HepG2 (cell line): Measurements from ENCODE around the gene NTN4. TPM values are rescaled to one million over a fixed set of nuclear protein-coding genes. Genes with fewer than 3 reads are reported as not detected.

Experiments
- ARHGAP35 ChIP-seq: sonication (generic); formaldehyde crosslinking; IDR thresholded peaks from 2 replicates; pipeline ENCODE4 v1.9.0; 2022; ENCODE audit warnings: mild to moderate bottlenecking, inconsistent platforms, moderate library complexity, missing genetic modification reagents, borderline replicate concordance
- BORCS8-MEF2B ChIP-seq: sonication (generic); formaldehyde crosslinking; IDR thresholded peaks from 2 replicates; pipeline ENCODE4 v1.8.0; 2022; ENCODE audit warnings: mild to moderate bottlenecking, missing genetic modification reagents
- CREM ChIP-seq, 2 experiments: sonication (generic) in 1 of 2; formaldehyde crosslinking in 1 of 2; IDR thresholded peaks; 2 replicates each; pipeline versions ENCODE4 v1.4.0 to v1.6.1; 2016 to 2020; ENCODE audit warnings: antibody characterized with exemption in 1 of 2, mild to moderate bottlenecking in 1 of 2, missing genetic modification reagents in 1 of 2
- ESRRA ChIP-seq: sonication (generic); formaldehyde crosslinking; IDR thresholded peaks from 2 replicates; pipeline ENCODE4 v1.5.1; 2020; ENCODE audit warnings: mild to moderate bottlenecking, low read depth, missing genetic modification reagents
- HMG20B ChIP-seq: conservative IDR thresholded peaks from 2 replicates; pipeline ENCODE4 v1.6.1; 2016; ENCODE audit warnings: missing genetic modification reagents, missing compliant biosample characterization
- JUN ChIP-seq: sonication (generic); formaldehyde crosslinking; IDR thresholded peaks from 2 replicates; pipeline ENCODE4 v1.4.0; 2020; ENCODE audit warnings: mild to moderate bottlenecking, missing genetic modification reagents
- KMT2B ChIP-seq: IDR thresholded peaks from 2 replicates; pipeline ENCODE4 v1.6.1; 2016; ENCODE audit warnings: missing genetic modification reagents, missing compliant biosample characterization
- RFX1 ChIP-seq: fragments of 450-650 bp; IDR thresholded peaks from 2 replicates; pipeline ENCODE4 v1.6.1; 2017
- RFX5 ChIP-seq: IDR thresholded peaks from 2 replicates; pipeline ENCODE4 v1.6.1; 2011; ENCODE audit warnings: low read depth, low read length, improper control_type of control experiment
- SRSF4 ChIP-seq: fragments of 200-400 bp; formaldehyde crosslinking; IDR thresholded peaks from one replicate; pipeline ENCODE4 v1.6.1; 2018; ENCODE audit warnings: mild to moderate bottlenecking, low read depth, low read length, moderate library complexity; ENCODE audit not compliant: poor library complexity, severe bottlenecking
- ZFP62 ChIP-seq: sonication (generic); formaldehyde crosslinking; IDR thresholded peaks from 2 replicates; pipeline ENCODE4 v1.4.0; 2020; ENCODE audit warnings: missing genetic modification reagents
- ZFP82 ChIP-seq: sonication (generic); formaldehyde crosslinking; IDR thresholded peaks from 2 replicates; pipeline ENCODE4 v1.5.1; 2020; ENCODE audit warnings: mild to moderate bottlenecking, missing genetic modification reagents, borderline replicate concordance
- ZNF256 ChIP-seq: sonication (generic); formaldehyde crosslinking; conservative IDR thresholded peaks from 2 replicates; pipeline ENCODE4 v1.4.0; 2020; ENCODE audit warnings: missing genetic modification reagents
- ZNF34 ChIP-seq: sonication (generic); formaldehyde crosslinking; IDR thresholded peaks from 2 replicates; pipeline ENCODE4 v1.4.0; 2020; ENCODE audit warnings: mild to moderate bottlenecking, missing genetic modification reagents, borderline replicate concordance
- ZNF616 ChIP-seq: sonication (generic); formaldehyde crosslinking; IDR thresholded peaks from 2 replicates; pipeline ENCODE4 v1.5.0; 2020; ENCODE audit warnings: low read depth, mild to moderate bottlenecking, missing genetic modification reagents
- ZNF7 ChIP-seq: IDR thresholded peaks from 2 replicates; pipeline ENCODE4 v1.6.1; 2016; ENCODE audit warnings: missing biosample characterization, missing genetic modification reagents
- ZNF724P ChIP-seq: sonication (generic); formaldehyde crosslinking; IDR thresholded peaks from 2 replicates; pipeline ENCODE4 v1.8.0; 2022; ENCODE audit warnings: missing genetic modification reagents, borderline replicate concordance
- ZNF83 ChIP-seq: sonication (generic); formaldehyde crosslinking; IDR thresholded peaks from 2 replicates; pipeline ENCODE4 v1.4.0; 2020; ENCODE audit warnings: missing genetic modification reagents, mild to moderate bottlenecking, borderline replicate concordance
- ZNF841 ChIP-seq: sonication (generic); formaldehyde crosslinking; IDR thresholded peaks from 2 replicates; pipeline ENCODE4 v1.8.1; 2023; ENCODE audit warnings: missing genetic modification reagents, borderline replicate concordance
- polyA plus RNA-seq, 8 experiments: library from polyadenylated mRNA; depleted of rRNA in 3 of 8; stranded (reverse) in 7 of 8; unstranded in 1 of 8; fragments of >200 nt; fragmentation: Illumina TruSeq in 4 of 8; extraction: Trizol in 4 of 8; gene quantifications; 2 replicates each; pipeline versions ENCODE4 v1.2.1 to v1.2.3, GENCODE V29; 2011 to 2016; ENCODE audit warnings: low read depth in 4 of 8, missing spikeins in 1 of 8, mixed read lengths in 1 of 8; ENCODE audit not compliant: insufficient read depth in 1 of 8
- total RNA-seq, 5 experiments: library from RNA; depleted of rRNA; stranded (reverse); fragments of >200 nt; fragmentation: Illumina TruSeq; extraction: Trizol; gene quantifications; 2 replicates each; pipeline ENCODE4 v1.2.3, GENCODE V29; 2016; ENCODE audit warnings: low read depth in 1 of 5
- TF ChIP-seq, protein P1 (sequence below): IDR thresholded peaks from 2 replicates; pipeline ENCODE4 v1.6.1; 2016; ENCODE audit warnings: low read depth, missing genetic modification reagents, missing compliant biosample characterization
- TF ChIP-seq, protein P2 (sequence below): sonication (generic); formaldehyde crosslinking; IDR thresholded peaks from 2 replicates; pipeline ENCODE4 v1.4.0; 2020; ENCODE audit warnings: missing genetic modification reagents, low read depth, mild to moderate bottlenecking, borderline replicate concordance
- TF ChIP-seq, protein P3 (sequence below): sonication (generic); formaldehyde crosslinking; IDR thresholded peaks from 2 replicates; pipeline ENCODE4 v1.8.0; 2022; ENCODE audit warnings: mild to moderate bottlenecking, missing genetic modification reagents
- TF ChIP-seq, protein P4 (sequence below), 2 experiments: fragments of 450-650 bp in 1 of 2; sonication (generic) in 1 of 2; formaldehyde crosslinking; IDR thresholded peaks; 2 replicates each; pipeline versions ENCODE4 v1.5.0 to v1.8.0; 2020 to 2022; ENCODE audit warnings: mild to moderate bottlenecking in 1 of 2, missing genetic modification reagents in 1 of 2

Gene NTN4
- total and polyA plus RNA-seq, 2 of the 13 experiments (the other 11 are each of a cell fraction or from before 2014, with no cell fraction given), result 7.8 to 11.5 TPM

DNA sequence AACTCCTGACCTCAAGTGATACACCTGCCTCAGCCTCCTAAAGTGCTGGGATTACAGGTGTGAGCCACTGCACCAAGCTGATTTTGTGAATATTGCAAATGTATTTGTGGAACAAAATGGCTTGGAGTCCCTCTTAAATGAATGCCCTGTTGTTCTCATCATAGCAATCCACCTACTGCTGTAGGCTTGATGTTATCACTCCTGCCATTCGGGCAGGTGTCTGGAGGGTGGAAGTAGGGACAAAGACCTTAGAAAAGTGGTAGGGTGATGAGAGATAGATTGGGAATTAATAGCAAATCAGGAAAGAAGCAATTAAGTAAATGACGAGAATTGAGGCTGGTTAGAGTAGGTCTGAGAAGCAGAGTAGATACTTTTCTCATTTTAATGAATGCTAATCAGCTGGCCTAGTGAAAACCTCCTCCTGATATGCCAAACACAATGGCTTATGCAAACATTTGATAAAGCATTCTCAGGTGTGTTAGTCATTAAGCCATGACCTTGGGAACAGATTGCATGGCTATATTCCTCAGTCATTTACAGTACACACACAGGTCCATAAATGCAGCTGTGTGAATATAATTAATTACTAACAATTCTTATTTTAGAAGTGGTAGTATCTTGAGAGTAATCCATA lies 178.8 kb downstream of the NTN4 start (continued):
- TF ChIP-seq CREM (IDR thresholded peaks at IDR 0.05) (no peak), CREM (CRISPR knock-in tag; IDR thresholded peaks at IDR 0.05) (no peak), ESRRA (CRISPR knock-in tag) (no peak), ZNF616 (CRISPR knock-in tag) (no peak), ZFP82 (CRISPR knock-in tag) (no peak), ZNF841 (CRISPR knock-in tag) (no peak), ZFP62 (no peak), RFX5 (no peak), SRSF4 (no peak), ZNF256 (no peak), BORCS8-MEF2B (no peak), ZNF34 (no peak), JUN (CRISPR knock-in tag) (no peak), HMG20B (CRISPR knock-in tag) (no peak), RFX1 (no peak), ZNF724P (CRISPR knock-in tag) (no peak), KMT2B (CRISPR knock-in tag) (no peak), ZNF83 (CRISPR knock-in tag) (no peak), ZNF7 (CRISPR knock-in tag) (no peak), ARHGAP35 (CRISPR knock-in tag) (no peak)
- TF ChIP-seq, protein P1, sequence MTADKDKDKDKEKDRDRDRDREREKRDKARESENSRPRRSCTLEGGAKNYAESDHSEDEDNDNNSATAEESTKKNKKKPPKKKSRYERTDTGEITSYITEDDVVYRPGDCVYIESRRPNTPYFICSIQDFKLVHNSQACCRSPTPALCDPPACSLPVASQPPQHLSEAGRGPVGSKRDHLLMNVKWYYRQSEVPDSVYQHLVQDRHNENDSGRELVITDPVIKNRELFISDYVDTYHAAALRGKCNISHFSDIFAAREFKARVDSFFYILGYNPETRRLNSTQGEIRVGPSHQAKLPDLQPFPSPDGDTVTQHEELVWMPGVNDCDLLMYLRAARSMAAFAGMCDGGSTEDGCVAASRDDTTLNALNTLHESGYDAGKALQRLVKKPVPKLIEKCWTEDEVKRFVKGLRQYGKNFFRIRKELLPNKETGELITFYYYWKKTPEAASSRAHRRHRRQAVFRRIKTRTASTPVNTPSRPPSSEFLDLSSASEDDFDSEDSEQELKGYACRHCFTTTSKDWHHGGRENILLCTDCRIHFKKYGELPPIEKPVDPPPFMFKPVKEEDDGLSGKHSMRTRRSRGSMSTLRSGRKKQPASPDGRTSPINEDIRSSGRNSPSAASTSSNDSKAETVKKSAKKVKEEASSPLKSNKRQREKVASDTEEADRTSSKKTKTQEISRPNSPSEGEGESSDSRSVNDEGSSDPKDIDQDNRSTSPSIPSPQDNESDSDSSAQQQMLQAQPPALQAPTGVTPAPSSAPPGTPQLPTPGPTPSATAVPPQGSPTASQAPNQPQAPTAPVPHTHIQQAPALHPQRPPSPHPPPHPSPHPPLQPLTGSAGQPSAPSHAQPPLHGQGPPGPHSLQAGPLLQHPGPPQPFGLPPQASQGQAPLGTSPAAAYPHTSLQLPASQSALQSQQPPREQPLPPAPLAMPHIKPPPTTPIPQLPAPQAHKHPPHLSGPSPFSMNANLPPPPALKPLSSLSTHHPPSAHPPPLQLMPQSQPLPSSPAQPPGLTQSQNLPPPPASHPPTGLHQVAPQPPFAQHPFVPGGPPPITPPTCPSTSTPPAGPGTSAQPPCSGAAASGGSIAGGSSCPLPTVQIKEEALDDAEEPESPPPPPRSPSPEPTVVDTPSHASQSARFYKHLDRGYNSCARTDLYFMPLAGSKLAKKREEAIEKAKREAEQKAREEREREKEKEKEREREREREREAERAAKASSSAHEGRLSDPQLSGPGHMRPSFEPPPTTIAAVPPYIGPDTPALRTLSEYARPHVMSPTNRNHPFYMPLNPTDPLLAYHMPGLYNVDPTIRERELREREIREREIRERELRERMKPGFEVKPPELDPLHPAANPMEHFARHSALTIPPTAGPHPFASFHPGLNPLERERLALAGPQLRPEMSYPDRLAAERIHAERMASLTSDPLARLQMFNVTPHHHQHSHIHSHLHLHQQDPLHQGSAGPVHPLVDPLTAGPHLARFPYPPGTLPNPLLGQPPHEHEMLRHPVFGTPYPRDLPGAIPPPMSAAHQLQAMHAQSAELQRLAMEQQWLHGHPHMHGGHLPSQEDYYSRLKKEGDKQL (CRISPR knock-in tag), result no peak
- TF ChIP-seq, protein P2, sequence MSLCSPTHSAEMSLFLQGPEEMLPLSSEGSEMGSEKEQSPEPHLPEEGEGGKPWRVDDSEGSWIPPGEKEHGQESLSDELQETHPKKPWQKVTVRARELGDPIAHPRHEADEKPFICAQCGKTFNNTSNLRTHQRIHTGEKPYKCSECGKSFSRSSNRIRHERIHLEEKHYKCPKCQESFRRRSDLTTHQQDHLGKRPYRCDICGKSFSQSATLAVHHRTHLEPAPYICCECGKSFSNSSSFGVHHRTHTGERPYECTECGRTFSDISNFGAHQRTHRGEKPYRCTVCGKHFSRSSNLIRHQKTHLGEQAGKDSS (CRISPR knock-in tag), result no peak
- TF ChIP-seq, protein P3, sequence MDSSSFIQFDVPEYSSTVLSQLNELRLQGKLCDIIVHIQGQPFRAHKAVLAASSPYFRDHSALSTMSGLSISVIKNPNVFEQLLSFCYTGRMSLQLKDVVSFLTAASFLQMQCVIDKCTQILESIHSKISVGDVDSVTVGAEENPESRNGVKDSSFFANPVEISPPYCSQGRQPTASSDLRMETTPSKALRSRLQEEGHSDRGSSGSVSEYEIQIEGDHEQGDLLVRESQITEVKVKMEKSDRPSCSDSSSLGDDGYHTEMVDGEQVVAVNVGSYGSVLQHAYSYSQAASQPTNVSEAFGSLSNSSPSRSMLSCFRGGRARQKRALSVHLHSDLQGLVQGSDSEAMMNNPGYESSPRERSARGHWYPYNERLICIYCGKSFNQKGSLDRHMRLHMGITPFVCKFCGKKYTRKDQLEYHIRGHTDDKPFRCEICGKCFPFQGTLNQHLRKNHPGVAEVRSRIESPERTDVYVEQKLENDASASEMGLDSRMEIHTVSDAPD (CRISPR knock-in tag), result no peak
- TF ChIP-seq, protein P4, sequence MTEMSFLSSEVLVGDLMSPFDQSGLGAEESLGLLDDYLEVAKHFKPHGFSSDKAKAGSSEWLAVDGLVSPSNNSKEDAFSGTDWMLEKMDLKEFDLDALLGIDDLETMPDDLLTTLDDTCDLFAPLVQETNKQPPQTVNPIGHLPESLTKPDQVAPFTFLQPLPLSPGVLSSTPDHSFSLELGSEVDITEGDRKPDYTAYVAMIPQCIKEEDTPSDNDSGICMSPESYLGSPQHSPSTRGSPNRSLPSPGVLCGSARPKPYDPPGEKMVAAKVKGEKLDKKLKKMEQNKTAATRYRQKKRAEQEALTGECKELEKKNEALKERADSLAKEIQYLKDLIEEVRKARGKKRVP (CRISPR knock-in tag; IDR thresholded peaks at IDR 0.05), result no peak
